K562 (cell line): ENCODE measurements around the gene KCNB1. TPM values are rescaled to one million over a fixed set of nuclear protein-coding genes. Genes with fewer than 3 reads are reported as not detected.

Experiments
- ATAC-seq: fragments of 200-7000 bp; cut with Tn5 transposase; 3 replicates; pipeline ENCODE4 v1.9.1; 2020; ENCODE audit warnings: moderate library complexity
- BruUV-seq: library from RNA; stranded (reverse); fragments of 400-500 nt; replicated peaks from 2 replicates; lab custom pipeline; 2021; lab: Mats Ljungman, UMichigan
- CTCF ChIA-PET: fragments of 300-600 bp; formaldehyde crosslinking; extraction: SDS; loops from one replicate; lab custom pipeline; 2021; ENCODE audit warnings: low intra/inter-chr PET ratio; lab: Yijun Ruan, JAX
- POLR2A ChIA-PET: fragments of 300-600, 350-650 bp; sonication (Branson Sonifier 250); formaldehyde crosslinking; extraction: SDS; loops from one replicate; lab custom pipeline; 2021; ENCODE audit warnings: antibody characterized with exemption, inconsistent platforms; lab: Yijun Ruan, JAX
- DNase-seq, 4 experiments: peaks; one replicate each; pipeline versions ENCODE4 v3.0.0 to v3.0.0-alpha.2; 2011 to 2018; ENCODE audit warnings: low spot score in 3 of 4, mixed read lengths in 3 of 4; ENCODE audit errors: extremely low read depth in 1 of 4
- FAIRE-seq: peaks from 2 replicates; lab custom pipeline; 2011; peaks lifted over from hg19 to GRCh38; lab: Jason Lieb, UNC
- H2AFZ ChIP-seq: 2 replicates; pipeline ENCODE4 v1.6.0; 2011; ENCODE audit warnings: low read depth, low read length, control low read depth, inconsistent platforms
- H3K27ac ChIP-seq: fragments of 200-600 bp; 3 replicates; pipeline ENCODE4 v1.8.0; 2011; ENCODE audit warnings: low read depth, mild to moderate bottlenecking, control low read depth, inconsistent platforms, low read length, moderate library complexity, mixed read lengths; ENCODE audit errors: extremely low read depth
- H3K27me3 ChIP-seq, 2 experiments: fragments of 300-600 bp in 1 of 2; 2 replicates in 1 of 2; 3 replicates in 1 of 2; pipeline versions ENCODE4 v1.6.0 to v1.8.0; 2011; ENCODE audit warnings: inconsistent platforms in 2 of 2, low read length in 2 of 2, mild to moderate bottlenecking in 1 of 2, mixed read lengths in 1 of 2, moderate library complexity in 1 of 2; ENCODE audit not compliant: control insufficient read depth in 2 of 2, insufficient read depth in 2 of 2
- H3K36me3 ChIP-seq: fragments of 300-600 bp; 3 replicates; pipeline ENCODE4 v1.8.0; 2011; ENCODE audit warnings: mild to moderate bottlenecking, low read length, inconsistent platforms; ENCODE audit not compliant: control insufficient read depth, insufficient read depth
- H3K4me1 ChIP-seq, 2 experiments: fragments of 200-600 bp in 1 of 2; replicated peaks in 1 of 2; 2 replicates in 1 of 2; 3 replicates in 1 of 2; pipeline versions ENCODE4 v1.5.1 to v1.8.0; 2011; ENCODE audit warnings: inconsistent platforms in 2 of 2, low read length in 2 of 2, mild to moderate bottlenecking in 1 of 2, mixed read lengths in 1 of 2, moderate library complexity in 1 of 2; ENCODE audit not compliant: control insufficient read depth in 2 of 2, insufficient read depth in 2 of 2
- H3K4me2 ChIP-seq: 2 replicates; pipeline ENCODE4 v1.6.1; 2011; ENCODE audit warnings: low read length, control low read depth, inconsistent platforms, mixed read lengths; ENCODE audit not compliant: insufficient read depth
- H3K4me3 ChIP-seq: fragments of 200-600 bp; sonication (generic), shearing (Covaris generic); 2 replicates; pipeline ENCODE4 v1.5.1; 2016; ENCODE audit warnings: control low read depth, inconsistent platforms
- H3K79me2 ChIP-seq: fragments of 200-600 bp; 3 replicates; pipeline ENCODE4 v1.8.0; 2011; ENCODE audit warnings: low read length, inconsistent platforms; ENCODE audit not compliant: control insufficient read depth, insufficient read depth
- H3K9ac ChIP-seq, 2 experiments: 2 replicates each; pipeline versions ENCODE4 v1.6.0 to v1.6.1; 2011; ENCODE audit warnings: low read depth in 2 of 2, low read length in 2 of 2, control low read depth in 1 of 2, inconsistent platforms in 1 of 2, mild to moderate bottlenecking in 1 of 2, mixed read lengths in 1 of 2; ENCODE audit not compliant: insufficient read depth in 1 of 2
- H3K9me1 ChIP-seq: one replicate; pipeline ENCODE4 v1.6.0; 2011; ENCODE audit warnings: inconsistent platforms, mild to moderate bottlenecking, low read length, moderate library complexity; ENCODE audit not compliant: control insufficient read depth, insufficient read depth
- H3K9me3 ChIP-seq: replicated peaks from 2 replicates; pipeline ENCODE4 v1.5.1; 2011; ENCODE audit warnings: low read depth, low read length, inconsistent platforms; ENCODE audit not compliant: control insufficient read depth, insufficient read depth
- H4K20me1 ChIP-seq: replicated peaks from 2 replicates; pipeline ENCODE4 v1.6.1; 2011; ENCODE audit warnings: low read length, inconsistent platforms, mixed read lengths; ENCODE audit not compliant: control insufficient read depth, insufficient read depth
- CC2D1A ChIP-seq: fragments of 450-650 bp; IDR thresholded peaks from 2 replicates; pipeline ENCODE4 v1.6.1; 2017; ENCODE audit warnings: mild to moderate bottlenecking
- CTCFL ChIP-seq: IDR thresholded peaks from 2 replicates; pipeline ENCODE4 v1.6.1; 2011; ENCODE audit warnings: borderline replicate concordance, low read depth, mild to moderate bottlenecking, moderate library complexity, low read length; ENCODE audit not compliant: insufficient read depth, poor library complexity, severe bottlenecking
- HNRNPH1 ChIP-seq: fragments of 200-400 bp; formaldehyde crosslinking; optimal IDR thresholded peaks from 2 replicates; pipeline ENCODE3; 2017; ENCODE audit warnings: low read depth, mild to moderate bottlenecking, low read length, moderate library complexity
- POLR3G ChIP-seq: IDR thresholded peaks from 2 replicates; pipeline ENCODE4 v1.6.1; 2011; ENCODE audit not compliant: insufficient read length, insufficient replicate concordance; ENCODE audit errors: extremely low read depth
- RFX5 ChIP-seq: IDR thresholded peaks from 2 replicates; pipeline ENCODE4 v1.6.1; 2011; ENCODE audit warnings: low read depth, mild to moderate bottlenecking, improper control_type of control experiment, low read length
- ZBTB2 ChIP-seq: fragments of 450-650 bp; IDR thresholded peaks from 2 replicates; pipeline ENCODE4 v1.6.1; 2016; ENCODE audit warnings: antibody characterized with exemption
- ZNF398 ChIP-seq: fragments of 250-450 bp; sonication (Bioruptor Pico); IDR thresholded peaks from 2 replicates; pipeline ENCODE4 v1.8.0; 2021; ENCODE audit warnings: moderate library complexity, mild to moderate bottlenecking, inconsistent platforms
- ZNF512 ChIP-seq: IDR thresholded peaks from 2 replicates; pipeline ENCODE4 v1.6.1; 2016; ENCODE audit warnings: missing genetic modification characterization, missing compliant biosample characterization
- WGBS: fragments of 100-300 bp; shearing (Covaris generic); methylation state at CpG from one replicate; pipeline ENCODE4 v1.1.6; 2016; ENCODE audit warnings: low coverage, mixed read lengths; ENCODE audit not compliant: insufficient coverage; ENCODE audit errors: missing lambda C conversion rate; 5-methylcytosine and 5-hydroxymethylcytosine counted together
- in situ Hi-C: fragments of 300-500 bp; cut with MboI; formaldehyde crosslinking; loops from 4 replicates; pipeline ENCODE4 v1.15.0; 2018; ENCODE audit warnings: inconsistent platforms, mixed read lengths
- intact Hi-C: fragments of 100-400 bp; cut with micrococcal nuclease; formaldehyde crosslinking; loops from 2 replicates; pipeline ENCODE4 v1.14.2; 2022
- polyA plus RNA-seq, 8 experiments: library from polyadenylated mRNA; depleted of rRNA in 4 of 8; stranded (reverse) in 5 of 8; unstranded in 3 of 8; fragments of >200 nt; fragmentation: Nextera tagmentation in 2 of 8; fragmentation: Illumina TruSeq in 1 of 8; extraction: Ambion mirVana in 2 of 8; extraction: Trizol in 1 of 8; gene quantifications; 2 replicates each; pipeline versions ENCODE4 v1.2.1 to v1.2.3, GENCODE V29; 2011 to 2014; ENCODE audit warnings: inconsistent platforms in 1 of 8, missing spikeins in 1 of 8
- total RNA-seq, 7 experiments: library from RNA; depleted of rRNA in 6 of 7; stranded (reverse); fragments of >200 nt in 6 of 7; fragmentation: Illumina TruSeq in 2 of 7; extraction: Trizol in 2 of 7; gene quantifications; 2 replicates each; pipeline versions ENCODE4 v1.2.1 to v1.2.3, GENCODE V29; 2011 to 2021; ENCODE audit warnings: low replicate concordance in 1 of 7

KCNB1 gene
- total and polyA plus RNA-seq, 9 of the 15 experiments (the other 6 are each of a cell fraction or from before 2014, with no cell fraction given) = 0.01 to 0.06 TPM; not detected in 7

- Histone ChIP-seq H3K27me3 (peaks cover 21 to 22% of the 10 kb centered on the region in 2 experiments), H3K9me3 (no peaks in the 10 kb centered on the region), H3K9ac (no peak overlapping the region), H3K4me1 (peaks cover 11 to 18% of the 10 kb centered on the region in 2 experiments; a peak in 4 of 5 replicates), H3K4me2 (no peak overlapping the region), H4K20me1 (no peaks in the 10 kb centered on the region; the same call in 1 of the 2 replicates), H3K9me1 (no peaks in the 10 kb centered on the region), H3K4me3 (no peak overlapping the region), H3K36me3 (no peaks in the 10 kb centered on the region), H3K27ac (no peak overlapping the region), H2AFZ (no peak overlapping the region), H3K79me2 (no peaks in the 10 kb centered on the region)
- CTCF ChIA-PET = no interaction called here
- BruUV-seq = no TSS peak
- TF ChIP-seq CC2D1A (no peak), CTCFL (no peak), RFX5 (no peak), ZBTB2 (no peak), POLR3G (no peak), HNRNPH1 (no peak), ZNF512 (no peak), ZNF398 (CRISPR knock-in tag) (no peak)
- ATAC-seq (no peak), DNase-seq (no peak), FAIRE-seq (no peak)
- intact Hi-C loops (no loop called here), in situ Hi-C loops (no loop called here)
- POLR2A ChIA-PET = interaction anchor here (0.7 to 1.2 kb wide), 2 partner anchors 27 to 377 kb away, joined by 3 to 4 read pairs; no protein-coding TSS in a partner anchor
- WGBS = 30% methylated on average over 16 of the region's 23 CpGs
Observed at GRCh38 chr20:49318091-49318429, 164.4 kb downstream of the KCNB1 start.
